HG02970 (cell line): Measurements from ENCODE around the gene EGFR.

Experiments
- ATAC-seq: cut with Tn5 transposase; IDR thresholded peaks from one replicate; pipeline ENCODE4 v1.9.1; 2021; ENCODE audit warnings: mild to moderate bottlenecking, moderate library complexity, moderate number of reproducible peaks; ENCODE audit not compliant: unreplicated experiment, low FRiP score

EGFR gene

DNA sequence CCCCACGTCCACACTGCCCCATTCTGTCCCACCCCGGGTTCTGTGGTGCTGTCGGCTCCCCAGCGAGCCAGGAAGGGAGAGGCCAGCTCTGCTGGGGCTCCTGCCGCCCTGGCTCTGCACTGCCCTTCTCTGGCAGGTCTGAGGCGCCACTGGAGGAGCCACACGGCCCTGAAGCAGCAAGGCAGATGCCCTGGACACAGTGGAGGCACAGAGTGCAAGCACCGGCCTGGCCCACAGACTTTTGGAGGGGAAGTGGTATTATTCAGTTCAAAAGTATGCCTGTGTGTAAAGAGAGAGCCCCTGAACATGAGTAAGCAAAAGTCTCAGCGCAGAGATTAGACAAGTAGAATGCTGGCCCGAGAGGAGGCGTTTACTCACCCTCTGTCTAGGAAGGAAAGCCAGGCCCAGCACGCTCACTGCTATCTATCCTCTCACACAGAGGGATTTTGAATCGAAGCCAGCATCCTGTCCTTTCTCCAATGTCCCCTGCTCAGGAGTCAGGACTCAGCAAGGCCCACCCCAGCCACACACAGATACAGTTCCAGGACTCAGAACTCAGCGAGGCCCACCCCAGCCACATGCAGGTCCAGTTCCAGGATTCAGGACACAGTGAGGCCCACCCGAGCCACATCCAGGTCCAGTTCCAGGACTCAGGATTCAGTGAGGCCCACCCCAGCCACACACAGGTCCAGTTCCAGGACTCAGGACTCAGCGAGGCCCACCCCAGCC lies 115.0 kb downstream of the EGFR start:
- no peak for ATAC-seq

DNA sequence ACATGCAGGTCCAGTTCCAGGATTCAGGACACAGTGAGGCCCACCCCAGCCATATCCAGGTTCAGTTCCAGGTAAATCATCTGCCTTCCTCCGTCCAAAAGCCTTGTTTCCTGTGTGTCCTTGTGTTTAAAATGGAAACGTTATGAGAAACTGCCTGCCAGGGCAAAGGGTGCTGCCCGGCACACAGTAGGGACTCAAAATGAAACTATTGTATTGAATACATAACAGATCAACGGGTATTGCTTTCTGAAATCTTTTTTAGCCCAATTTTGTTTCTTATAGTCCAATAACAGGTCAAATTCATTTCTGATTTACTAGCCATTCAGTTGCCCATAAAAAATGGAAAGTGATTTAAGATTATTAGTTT lies 115.5 kb downstream of the EGFR start:
- ATAC-seq, result no peak

DNA sequence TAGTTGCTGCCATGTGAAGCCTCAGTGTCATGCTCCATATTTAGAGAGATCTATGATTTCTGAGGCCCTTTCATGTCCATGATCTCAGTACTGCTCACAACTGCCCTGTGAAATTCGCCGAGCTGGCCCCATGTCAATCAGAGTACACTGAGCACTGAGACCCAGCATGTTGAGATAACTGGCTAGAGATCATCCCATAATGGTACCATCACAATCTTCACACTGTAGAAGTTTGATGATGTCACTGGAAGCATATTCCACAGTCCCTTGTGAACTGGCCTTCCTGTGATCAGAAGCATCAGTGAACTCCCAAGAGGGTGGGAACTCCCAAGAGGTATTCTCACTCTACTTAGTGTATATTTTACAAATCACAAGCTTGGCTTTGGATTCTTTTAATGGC lies 116.0 kb downstream of the EGFR start:
- ATAC-seq, result no peak

DNA sequence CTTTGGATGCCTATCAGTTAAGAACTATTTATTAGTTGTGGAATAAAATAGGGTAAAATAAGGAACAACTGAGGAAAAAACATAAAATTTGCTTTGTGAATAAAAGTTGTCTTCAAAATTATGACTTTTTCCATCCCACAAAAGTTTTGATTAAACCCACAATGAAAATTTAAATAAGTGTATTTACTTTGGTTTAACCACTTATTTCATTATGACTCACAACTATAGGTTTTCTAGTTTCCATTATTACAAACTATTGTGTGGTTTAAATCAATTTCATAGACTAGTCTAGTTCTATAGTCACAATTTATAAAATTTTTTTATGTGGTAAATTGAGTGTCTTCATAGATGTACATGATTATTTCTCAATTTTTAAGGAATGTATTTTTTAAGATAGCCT lies 116.6 kb downstream of the EGFR start:
- no peak for ATAC-seq

DNA sequence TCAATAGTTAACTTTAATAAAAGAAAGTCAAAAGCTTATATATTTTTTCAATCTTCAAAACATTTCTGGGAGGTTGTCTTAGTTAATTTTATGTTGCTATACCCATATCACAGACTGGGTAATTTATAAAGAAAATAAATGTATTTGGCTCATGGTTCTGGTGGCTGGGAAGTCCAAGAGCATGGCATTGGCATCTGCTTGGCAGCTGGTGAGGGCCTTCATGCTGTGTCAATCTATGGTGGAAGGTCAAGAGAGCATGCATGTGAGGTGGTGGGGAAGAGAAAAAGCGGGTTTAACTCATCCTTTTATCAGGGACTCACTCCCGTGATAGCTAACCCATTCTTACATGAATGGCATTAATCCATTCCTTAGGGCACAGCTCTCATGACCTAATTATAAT lies 119.8 kb downstream of the EGFR start:
- ATAC-seq, result no peak

DNA sequence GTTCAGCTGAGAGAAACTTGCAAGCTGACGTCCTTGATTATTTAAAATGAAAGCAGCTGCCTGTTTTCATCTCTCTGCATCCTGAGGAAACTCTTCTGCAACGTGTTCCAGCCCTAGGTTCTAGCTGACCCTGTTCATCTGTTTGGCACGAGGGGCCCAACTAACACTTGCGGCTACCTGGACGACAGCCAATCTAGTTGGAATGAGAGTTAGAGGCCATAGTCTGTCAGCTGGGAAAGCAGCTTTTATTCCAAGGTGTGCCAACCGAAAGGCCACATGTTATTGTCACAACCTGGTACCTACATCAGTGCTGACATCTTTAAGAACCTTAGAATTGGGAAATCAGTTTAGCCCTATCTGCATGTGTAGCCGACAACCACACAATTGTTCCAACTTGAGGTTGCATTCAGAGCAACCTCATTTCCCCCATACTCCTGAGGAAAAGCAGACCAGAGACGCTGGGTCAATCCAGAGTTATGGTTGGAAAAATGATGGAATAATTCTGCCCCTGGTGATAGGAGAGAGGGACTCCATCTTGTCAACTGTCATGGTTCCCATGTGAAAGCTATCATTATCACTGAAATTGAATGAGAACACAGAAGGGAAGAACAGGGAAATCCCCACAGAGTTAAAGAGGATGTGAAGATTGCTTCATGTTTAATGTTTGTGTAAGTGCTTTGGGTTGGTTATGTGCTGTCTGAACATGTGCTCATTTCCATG lies 121.6 kb downstream of the EGFR start:
- peak; percentile 69 for ATAC-seq

DNA sequence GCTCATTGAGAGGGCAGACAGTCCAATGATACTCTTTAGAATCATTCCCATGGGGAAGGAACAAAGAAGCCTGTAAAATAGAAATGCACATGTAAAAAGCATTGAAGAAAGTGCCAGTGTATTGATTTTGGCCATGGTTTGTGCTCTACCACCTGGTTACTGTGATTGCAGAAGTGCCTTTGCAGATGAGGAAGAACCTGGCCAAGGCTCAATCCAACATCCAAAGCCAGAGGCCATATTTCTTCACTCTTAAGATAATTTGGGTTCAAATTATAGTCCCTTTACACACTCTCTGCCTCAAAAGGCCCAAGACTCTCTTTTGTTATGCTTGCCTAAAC lies 122.1 kb downstream of the EGFR start:
- peak; percentile 11 for ATAC-seq

DNA sequence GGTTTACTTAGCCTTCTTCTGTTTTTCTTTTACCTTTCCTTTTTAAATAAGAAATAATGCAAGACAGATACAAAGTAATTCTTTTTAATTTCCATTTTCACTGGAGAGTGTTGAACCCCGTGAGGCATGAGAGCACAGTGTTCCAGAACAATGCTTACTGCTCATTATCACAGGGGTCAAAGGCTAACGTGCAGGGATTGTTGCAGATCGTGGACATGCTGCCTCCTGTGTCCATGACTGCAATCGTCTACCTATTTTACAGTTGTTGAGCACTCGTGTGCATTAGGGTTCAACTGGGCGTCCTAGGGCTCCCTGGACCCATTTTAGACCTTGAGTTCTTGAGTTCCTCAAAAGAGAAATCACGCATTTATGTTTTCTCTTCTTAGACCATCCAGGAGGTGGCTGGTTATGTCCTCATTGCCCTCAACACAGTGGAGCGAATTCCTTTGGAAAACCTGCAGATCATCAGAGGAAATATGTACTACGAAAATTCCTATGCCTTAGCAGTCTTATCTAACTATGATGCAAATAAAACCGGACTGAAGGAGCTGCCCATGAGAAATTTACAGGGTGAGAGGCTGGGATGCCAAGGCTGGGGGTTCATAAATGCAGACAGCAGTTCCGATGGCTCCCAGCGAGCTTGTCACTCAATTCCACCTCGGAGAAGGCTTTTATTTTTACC lies 124.2 kb downstream of the EGFR start:
- ATAC-seq, result no peak

DNA sequence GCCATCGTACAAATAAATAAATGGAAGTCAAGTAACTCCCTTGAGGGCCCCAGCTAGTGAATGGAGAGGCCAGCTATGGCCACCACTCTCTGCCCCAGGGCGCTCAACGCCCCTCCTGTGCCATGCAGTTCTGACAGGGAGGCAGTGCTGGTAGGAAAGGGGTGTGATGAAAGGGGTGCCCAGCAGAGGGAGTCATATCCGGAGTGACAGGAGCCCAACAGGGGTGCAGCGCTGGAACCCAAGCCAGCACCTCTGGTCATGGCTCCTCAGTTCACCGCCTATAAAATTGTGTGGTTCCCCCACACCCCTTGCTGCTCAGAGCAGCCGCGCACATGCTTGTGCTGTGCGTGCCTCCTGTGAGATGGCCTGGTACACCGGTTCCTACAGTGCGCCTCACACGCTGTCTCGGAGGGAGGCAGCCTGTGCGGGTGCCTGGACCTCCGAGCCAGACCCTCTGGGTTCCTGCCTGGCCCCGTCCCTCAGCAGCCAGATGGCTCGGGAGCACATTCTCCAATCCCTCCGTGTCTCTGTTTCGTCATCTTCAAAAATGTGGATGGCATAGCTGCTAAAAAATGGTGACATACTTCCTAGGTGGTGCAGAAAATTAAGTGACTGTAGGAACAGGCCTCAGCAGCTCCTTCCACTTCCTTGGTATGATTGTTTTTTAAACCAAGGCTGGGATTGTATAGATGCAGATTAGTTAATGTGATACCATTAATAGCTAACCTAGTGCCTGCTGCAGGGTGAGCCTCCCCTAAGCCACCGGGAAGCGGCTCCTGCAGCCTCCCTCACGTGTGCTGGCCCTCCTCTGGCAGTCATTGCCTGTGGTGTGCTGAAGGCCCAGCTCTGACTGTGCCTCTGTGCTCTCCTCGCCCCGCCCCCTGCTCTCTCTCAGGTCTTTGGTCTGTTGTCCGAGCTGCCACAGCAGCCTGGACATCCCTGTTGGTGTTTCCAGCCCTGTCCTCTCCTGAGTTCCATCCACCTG lies 125.8 kb downstream of the EGFR start:
- no peak for ATAC-seq

DNA sequence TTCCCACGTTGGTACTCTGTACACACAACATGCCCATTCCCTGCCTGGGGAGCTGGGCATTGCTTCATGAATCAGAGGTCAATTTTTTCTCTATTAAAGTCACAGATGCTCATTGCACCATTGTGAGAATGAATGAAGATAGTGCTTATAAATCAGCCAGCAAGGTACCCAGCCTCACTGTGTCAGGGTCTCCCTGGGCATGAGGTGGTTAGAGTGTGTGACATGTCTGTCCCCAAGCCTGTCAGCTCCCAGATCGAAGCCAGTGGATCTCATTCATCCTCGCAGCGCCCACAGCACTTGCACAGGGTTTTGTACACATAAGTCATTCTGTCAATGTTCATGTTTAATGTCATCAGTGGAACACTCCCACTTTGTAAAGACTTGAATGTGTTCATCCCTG lies 126.8 kb downstream of the EGFR start:
- ATAC-seq, result no peak

DNA sequence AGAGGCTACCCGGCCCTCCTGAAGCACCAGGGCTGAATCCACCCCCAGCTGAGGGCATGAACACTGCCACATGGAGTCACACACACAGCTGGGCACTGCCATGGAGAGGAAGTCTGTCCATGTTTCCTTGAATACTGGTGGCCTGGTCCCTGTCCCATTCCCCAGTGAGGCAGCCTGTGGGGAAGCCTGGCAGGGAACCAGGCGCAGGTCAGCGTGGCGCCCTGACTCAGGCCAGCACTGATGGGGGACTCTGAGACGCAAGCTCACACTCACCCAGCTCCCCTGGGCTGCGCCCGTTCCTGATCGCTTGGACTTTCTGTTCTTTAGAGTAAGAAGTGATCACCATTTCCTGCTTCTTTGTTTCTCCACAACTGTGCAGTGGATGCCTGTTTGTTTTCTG lies 128.3 kb downstream of the EGFR start:
- ATAC-seq, result no peak

DNA sequence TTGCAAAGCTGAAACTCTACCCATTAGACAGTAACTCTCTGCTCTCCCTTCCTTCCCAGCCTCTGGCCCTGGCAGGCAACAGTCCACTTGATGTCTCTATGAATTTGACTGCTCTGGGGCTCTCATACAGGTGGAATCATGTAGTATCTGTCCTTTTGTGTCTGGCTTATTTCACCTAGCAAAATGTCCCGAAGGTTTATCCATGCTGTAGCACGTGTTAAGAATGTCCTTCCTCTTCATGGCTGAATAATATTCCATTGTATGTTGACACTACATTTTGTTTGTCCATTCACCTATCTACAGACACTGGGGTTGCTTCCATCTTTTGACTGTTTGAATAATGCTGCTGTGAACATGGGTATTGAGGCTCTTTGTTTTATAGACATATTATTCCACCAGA lies 128.9 kb downstream of the EGFR start:
- no peak for ATAC-seq

DNA sequence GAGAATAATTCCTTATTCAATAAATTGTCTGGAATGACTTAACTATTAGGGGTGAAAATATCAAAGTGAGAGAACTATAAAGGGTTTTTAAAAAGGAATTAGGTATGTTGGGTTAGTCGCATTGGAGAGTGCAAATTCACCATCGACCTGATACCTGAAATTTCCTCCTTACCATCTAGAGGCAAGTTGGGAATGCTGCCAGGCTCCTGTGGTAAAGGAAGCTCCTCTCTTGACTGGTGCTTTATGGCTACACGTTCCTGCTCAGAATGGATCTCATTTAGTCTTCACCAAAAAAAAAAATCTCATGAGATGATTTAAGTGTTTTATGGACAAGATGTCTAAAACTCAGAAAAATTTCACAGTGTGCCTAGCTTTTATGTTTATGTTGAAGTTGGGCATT lies 129.8 kb downstream of the EGFR start:
- no peak for ATAC-seq

DNA sequence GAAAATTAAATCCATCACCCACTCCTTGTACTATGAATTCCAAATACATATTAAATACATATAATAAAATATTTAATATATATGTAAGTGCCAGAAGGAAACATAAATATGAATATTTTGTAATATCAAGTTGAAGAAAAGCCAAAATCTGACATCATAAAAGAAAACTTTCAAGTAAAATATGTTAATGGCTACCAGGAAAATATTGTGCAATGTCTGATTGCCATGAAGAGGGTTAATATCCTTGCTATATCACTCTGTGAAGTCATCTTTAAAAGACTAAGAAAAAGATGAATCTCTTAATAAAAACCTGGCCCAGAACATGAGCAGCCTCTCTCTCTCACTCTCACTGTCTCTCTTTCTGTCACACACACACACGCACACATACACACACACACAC lies 130.2 kb downstream of the EGFR start:
- ATAC-seq, result no peak

DNA sequence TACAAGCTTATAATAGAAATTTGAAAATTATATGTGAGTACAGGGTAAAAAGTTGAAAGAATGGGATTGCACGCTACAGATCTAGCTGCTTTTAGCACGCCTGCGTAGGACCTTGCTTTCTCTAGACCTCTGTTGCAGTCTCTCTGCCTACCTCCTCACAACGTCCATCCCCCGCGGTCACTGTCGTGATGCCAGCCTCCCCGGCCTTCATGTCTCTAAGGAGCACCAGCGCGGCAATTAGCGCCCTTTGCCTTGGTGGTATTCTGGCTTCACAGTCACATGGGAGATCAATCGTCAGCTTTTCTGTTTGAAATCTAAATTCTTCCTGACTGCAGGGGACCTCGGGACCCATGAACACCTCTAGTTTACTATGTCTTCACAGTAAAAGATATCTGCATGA lies 131.3 kb downstream of the EGFR start:
- no peak for ATAC-seq

DNA sequence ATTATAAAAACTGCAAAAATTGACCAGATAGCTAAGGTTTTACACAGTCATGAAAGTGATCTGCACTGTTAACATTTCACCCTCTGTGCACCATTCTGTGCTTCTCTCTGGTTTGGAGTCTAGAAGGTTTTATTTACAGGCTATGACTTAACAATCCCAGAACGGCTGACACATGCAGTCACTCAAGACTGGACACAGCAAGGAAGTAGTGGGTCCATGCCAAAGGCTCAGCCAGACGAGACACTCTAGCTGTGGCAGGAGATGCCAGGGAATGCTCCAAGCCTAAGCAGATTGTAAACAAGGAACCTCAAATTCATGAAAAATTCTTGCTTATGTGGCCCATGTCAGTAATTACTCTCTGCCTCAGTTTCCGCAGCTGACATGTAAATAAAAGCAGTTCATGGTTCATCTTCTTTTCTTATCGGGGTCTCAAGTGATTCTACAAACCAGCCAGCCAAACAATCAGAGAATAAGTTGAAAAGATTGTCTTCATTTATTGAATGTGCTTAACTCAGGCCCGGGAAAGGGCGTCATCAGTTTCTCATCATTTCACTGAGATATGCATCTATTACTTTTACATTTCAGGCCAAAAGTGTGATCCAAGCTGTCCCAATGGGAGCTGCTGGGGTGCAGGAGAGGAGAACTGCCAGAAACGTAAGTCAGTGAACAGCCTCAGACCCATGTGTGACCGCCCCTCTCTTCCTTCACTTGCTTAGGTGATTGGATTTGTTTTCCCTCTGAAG lies 132.1 kb downstream of the EGFR start:
- ATAC-seq, result no peak

DNA sequence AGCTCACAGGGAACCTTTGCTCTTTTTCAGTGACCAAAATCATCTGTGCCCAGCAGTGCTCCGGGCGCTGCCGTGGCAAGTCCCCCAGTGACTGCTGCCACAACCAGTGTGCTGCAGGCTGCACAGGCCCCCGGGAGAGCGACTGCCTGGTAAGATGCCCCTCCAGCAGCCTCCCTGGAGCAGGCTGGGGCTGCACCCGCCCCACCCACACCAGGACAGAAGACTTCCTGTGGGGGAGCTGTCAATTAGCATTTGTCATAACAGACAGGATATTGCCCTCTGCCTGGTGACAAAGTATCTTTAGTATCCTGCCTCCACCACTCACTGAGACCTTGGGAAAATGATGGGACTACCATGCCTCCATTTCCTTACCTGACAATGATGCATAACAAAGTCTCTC lies 133.7 kb downstream of the EGFR start:
- ATAC-seq, result no peak

DNA sequence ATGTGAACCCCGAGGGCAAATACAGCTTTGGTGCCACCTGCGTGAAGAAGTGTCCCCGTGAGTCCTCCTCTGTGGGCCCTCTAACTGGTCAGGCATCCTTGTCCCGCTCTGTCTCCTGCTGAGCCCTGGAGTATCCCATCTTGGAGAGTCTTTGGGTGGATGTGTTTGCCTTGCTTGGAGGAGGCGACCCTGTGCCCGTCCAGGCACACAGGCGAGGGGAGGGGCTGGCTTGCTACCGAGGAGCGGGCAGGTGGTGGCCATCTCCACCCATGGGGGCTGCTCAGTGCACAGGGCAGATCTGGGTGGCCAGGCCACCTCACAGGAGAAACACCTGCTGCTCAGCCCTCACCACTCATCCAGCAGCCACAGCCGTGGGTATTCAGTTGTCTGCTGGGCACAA lies 135.3 kb downstream of the EGFR start:
- ATAC-seq, result no peak

DNA sequence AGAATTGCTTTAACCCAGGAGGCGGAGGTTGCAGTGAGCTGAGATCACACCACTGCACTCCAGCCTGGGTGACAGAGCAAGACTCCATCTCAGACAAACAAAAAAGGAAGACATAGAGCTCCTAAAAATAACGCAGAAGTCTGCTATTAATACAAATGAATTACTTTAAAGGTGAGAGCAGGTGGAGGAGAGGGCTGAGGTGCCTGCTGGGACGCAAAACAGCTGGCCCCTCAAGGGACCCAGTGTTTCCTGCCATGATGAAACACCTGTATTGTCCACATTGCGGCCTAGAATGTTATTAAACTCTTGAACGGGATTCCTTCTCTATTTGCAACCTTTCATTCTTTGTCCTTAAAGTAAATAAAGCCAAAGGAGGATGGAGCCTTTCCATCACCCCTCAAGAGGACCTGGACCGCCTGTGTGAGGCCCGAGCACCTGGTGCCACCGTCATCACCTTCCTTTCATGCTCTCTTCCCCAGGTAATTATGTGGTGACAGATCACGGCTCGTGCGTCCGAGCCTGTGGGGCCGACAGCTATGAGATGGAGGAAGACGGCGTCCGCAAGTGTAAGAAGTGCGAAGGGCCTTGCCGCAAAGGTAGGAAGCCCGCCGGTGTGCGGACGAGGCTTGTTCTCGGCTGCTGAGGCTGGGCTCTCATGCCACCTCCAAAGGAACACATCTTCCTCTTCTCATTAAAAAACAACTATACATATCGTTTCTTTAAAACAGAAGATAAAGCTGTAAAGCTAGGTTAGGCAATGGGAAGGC lies 136.7 kb downstream of the EGFR start:
- no peak for ATAC-seq
